Brain microvascular endothelial cell (primary cell): Measurements from ENCODE around the gene ZCCHC14.
"Not testable (repeated sequence)": the region's sequence is repeated elsewhere in the genome, so short reads cannot be mapped to it uniquely, and the experiment has no call there.

ENCODE experiments used
- DNase-seq: peaks from one replicate; pipeline ENCODE4 v3.0.0-alpha.2; 2020
- H3K27ac ChIP-seq: fragments of 250-450 bp; sonication (Bioruptor Pico); 2 replicates; pipeline ENCODE4 v1.5.1; 2020; ENCODE audit warnings: mild to moderate bottlenecking, moderate library complexity
- H3K27me3 ChIP-seq: fragments of 250-450 bp; sonication (Bioruptor Pico); replicated peaks from 2 replicates; pipeline ENCODE4 v1.5.1; 2020; ENCODE audit warnings: mild to moderate bottlenecking
- H3K36me3 ChIP-seq: fragments of 250-450 bp; sonication (Bioruptor Pico); replicated peaks from 2 replicates; pipeline ENCODE4 v1.5.1; 2020; ENCODE audit warnings: mild to moderate bottlenecking
- H3K4me3 ChIP-seq: 2 replicates; pipeline ENCODE4 v1.5.1; 2011; ENCODE audit warnings: low read depth, mild to moderate bottlenecking, control low read depth, low read length, moderate library complexity
- in situ Hi-C: cut with HindIII; loops from 2 replicates; pipeline ENCODE4 v1.10.0; 2017; ENCODE audit warnings: low sequenced_read_pairs, low pct_ligation_motif_present
- TF ChIP-seq, protein P1 (sequence below): IDR thresholded peaks from 2 replicates; pipeline ENCODE4 v1.5.1; 2011; ENCODE audit warnings: low read depth, mild to moderate bottlenecking, moderate library complexity, low read length, control low read depth, inconsistent platforms; ENCODE audit errors: missing control alignments

The ZCCHC14 gene

DNA sequence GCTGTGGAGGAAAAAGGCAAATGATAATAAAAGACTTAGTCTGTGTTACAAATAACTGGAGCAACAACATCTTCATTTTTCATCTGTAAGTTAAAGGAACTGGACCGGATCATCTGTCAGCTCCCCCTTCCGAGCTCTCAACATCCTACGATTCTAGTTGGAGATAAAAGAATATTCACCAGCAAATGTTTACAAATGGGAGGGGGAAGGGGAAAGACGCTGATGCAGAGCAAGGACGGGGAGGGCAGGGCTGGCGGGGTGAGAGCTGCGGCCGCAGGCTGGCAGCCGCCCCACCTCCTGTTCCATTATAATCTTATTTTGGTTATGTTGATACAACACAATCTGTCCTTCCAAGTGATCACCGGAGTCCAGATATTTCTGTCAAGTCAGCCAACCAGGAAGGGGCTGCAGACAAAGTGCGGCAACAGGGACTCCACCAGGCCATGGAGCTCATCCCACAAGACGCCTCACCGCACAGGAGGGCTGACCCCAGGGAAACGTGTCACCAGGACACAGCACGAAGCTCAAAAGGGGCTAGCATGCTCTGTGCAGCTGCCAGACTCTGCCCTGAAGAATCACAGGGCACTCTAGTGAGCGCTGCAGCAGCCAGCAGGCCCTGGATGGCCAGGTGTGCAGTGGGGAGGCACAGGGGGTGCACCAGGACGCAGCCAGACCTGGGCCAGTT is 128.9 kb downstream of the ZCCHC14 start:
- in situ Hi-C loops = no loop called here
- TF ChIP-seq, protein P1, sequence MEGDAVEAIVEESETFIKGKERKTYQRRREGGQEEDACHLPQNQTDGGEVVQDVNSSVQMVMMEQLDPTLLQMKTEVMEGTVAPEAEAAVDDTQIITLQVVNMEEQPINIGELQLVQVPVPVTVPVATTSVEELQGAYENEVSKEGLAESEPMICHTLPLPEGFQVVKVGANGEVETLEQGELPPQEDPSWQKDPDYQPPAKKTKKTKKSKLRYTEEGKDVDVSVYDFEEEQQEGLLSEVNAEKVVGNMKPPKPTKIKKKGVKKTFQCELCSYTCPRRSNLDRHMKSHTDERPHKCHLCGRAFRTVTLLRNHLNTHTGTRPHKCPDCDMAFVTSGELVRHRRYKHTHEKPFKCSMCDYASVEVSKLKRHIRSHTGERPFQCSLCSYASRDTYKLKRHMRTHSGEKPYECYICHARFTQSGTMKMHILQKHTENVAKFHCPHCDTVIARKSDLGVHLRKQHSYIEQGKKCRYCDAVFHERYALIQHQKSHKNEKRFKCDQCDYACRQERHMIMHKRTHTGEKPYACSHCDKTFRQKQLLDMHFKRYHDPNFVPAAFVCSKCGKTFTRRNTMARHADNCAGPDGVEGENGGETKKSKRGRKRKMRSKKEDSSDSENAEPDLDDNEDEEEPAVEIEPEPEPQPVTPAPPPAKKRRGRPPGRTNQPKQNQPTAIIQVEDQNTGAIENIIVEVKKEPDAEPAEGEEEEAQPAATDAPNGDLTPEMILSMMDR = no peak
- no peaks in the 10 kb centered on the region for H3K27me3 ChIP-seq
- DNase-seq = no peak
- H3K27ac ChIP-seq = no peak overlapping the region
- H3K36me3 ChIP-seq = peaks cover 20% of the 10 kb centered on the region
- no peak overlapping the region for H3K4me3 ChIP-seq

DNA sequence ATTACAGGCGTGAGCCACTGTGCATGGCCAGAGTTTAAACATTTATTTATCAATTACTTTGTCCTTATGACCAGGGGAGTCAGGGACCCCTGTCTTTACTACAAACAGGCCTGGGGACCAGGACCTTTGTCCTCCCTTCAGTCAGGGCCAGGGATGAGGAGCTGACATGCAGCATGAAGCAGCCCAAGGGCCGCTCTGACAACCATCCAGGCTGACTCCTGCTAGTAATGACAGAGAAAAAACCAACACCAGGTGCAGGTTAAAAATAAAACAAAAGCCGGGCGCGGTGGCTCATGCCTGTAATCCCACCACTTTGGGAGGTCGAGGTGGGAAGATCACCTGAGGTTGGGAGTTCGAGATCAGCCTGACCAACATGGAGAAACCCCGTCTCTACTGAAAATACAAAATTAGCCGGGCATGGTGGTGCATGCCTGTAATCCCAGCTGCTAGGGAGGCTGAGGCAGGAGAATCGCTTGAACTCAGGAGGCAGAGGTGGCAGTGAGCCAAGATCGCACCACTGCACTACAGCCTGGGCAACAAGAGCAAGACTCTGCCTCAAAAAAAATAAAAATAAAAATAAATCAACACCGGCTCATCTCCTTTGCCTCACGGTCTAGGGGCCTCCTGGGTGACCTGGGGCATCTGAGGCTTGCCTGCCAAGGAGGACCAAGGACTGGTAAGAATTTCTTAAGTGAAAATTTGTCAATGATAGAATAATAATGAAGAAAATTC is 129.8 kb downstream of the ZCCHC14 start:
- in situ Hi-C loops, H3K27me3 ChIP-seq, DNase-seq, H3K4me3 ChIP-seq, H3K27ac ChIP-seq: not testable (repeated sequence)
- H3K36me3 ChIP-seq = peaks cover 27% of the 10 kb centered on the region

DNA sequence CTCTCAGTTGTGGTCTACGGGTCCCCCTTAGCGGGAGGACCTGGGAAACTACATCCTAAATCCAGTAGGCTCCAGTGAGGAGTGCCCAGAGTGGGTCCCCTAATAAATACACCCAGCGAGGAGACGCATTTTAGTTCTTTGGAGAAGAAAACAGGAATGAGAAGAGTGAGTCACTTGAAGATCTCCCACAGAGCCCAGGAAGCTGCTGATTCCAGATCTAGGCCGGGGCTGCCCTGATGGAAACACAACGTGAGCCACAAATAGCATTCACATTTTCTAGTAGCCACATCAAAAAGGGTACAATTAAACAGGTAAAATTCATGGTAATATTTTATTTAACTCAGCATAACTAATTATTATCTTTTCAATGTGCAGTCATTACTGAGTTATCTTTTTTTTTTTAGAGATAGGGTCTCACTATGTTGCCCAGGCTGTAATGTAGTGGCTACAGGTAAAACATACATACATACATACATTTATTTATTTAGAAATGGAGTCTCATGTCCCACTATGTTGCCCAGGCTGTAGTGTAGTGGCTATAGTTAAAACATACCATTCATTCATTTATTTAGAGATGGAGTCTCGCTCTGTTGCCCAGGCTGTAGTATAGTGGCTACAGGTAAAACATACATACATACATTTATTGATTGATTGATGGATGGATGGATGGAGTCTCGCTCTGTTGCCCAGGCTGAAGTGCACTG is 130.8 kb downstream of the ZCCHC14 start:
- TF ChIP-seq, protein P1 = no peak
- in situ Hi-C loops = no loop called here
- no peaks in the 10 kb centered on the region for H3K27me3 ChIP-seq
- DNase-seq = peak; percentile 38
- peaks cover 29% of the 10 kb centered on the region for H3K36me3 ChIP-seq
- no peak overlapping the region for H3K27ac ChIP-seq
- no peak overlapping the region for H3K4me3 ChIP-seq

DNA sequence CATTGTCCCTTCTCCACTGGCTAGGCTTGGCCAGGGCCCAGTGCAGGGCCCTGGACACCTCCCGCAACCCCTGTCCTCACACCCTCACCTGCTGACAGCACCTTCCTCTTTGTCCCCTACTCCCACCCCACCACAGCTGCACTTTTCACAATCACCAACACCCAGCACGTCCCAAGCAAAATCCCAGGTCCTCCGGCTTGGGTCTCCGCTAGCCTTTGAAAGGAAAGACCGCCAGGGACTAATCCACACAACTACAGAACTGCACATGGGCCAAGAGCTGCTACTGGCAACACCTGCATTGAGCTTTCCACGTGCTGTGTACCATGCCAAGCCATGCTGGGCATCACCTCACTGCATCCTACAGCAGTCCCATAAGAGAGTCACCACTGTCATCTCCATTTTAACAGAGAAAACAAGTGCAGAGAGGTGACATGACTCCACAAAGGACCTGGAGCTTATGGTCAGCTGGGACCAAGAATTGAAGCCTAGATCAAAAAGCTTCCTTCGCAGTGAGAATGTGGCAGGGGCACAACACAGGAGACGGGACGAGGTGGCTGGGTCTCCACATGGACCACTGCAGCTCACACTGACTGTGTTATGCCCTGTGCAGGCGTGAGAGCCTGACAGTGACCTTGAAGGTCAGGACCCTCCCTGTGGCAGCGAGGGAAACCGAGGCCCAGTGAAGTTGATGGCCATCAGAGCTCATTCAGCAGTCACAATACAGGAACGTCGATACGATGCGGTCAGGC is 131.8 kb downstream of the ZCCHC14 start:
- peaks cover 33% of the 10 kb centered on the region for H3K36me3 ChIP-seq

DNA sequence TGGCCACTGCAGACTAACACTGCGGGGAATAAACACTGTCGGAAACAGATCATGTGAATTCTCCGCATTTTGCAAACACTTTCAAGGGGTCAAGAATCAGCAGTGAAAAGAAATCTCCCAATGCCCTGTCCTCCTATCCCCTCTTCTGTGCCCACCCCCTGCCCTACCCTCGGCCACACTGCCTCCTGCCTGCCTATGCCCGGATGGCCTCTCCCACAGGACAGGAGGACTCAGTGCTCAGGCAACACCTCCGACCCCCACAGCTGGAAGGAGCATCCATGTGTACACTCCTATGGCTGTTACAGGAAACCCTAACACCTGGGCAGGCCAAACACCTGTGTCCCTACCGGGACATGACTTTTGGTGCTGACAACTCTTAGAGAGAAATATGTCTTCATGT is 133.7 kb downstream of the ZCCHC14 start:
- in situ Hi-C loops = no loop called here
- H3K4me3 ChIP-seq = no peak overlapping the region
- no peak for DNase-seq
- H3K27ac ChIP-seq = no peak overlapping the region
- peaks cover 33% of the 10 kb centered on the region for H3K36me3 ChIP-seq
- TF ChIP-seq, protein P1 = no peak
- H3K27me3 ChIP-seq = no peaks in the 10 kb centered on the region

More for the DNA sequence above, 131.8 kb downstream of the ZCCHC14 start:
- in situ Hi-C loops = no loop called here
- Histone ChIP-seq H3K27ac (no peak overlapping the region), H3K27me3 (no peaks in the 10 kb centered on the region), H3K4me3 (no peak overlapping the region)
- no peak for DNase-seq
- TF ChIP-seq, protein P1 = no peak

DNA sequence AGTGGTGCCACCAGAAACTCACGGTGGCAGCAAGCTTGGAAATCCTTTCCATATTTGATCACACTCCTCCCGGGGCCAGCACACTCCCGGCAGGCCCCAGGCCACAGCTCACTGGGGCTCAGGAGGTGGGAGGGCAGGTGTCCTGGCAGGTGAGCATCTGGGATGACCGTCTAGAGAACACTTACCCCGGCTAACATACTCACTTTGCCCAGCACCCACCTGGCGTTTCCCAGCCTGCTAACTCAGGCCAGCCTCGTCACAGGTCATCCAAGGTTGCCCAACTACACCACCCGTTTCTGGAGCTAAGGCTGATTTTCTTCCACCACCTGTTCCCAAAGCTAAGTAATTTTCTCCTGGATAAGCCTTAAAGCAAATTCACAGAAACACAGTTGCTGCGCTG is 134.1 kb downstream of the ZCCHC14 start:
- Histone ChIP-seq H3K36me3 (peaks cover 33% of the 10 kb centered on the region), H3K27ac (no peak overlapping the region), H3K4me3 (no peak overlapping the region), H3K27me3 (no peaks in the 10 kb centered on the region)
- in situ Hi-C loops = no loop called here
- DNase-seq = no peak
- TF ChIP-seq, protein P1 = no peak
